AG09319 (cell line): ENCODE results near the gene MISP3.
"Not testable (repeated sequence)": the region's sequence is repeated elsewhere in the genome, so short reads cannot be mapped to it uniquely, and the experiment has no call there.

ENCODE experiments used
- DNase-seq: peaks from one replicate; pipeline ENCODE4 v3.0.0-alpha.2; 2010; ENCODE audit warnings: low read depth; ENCODE audit errors: extremely low read depth
- TF ChIP-seq, protein P1 (sequence below): IDR thresholded peaks from 2 replicates; pipeline ENCODE4 v1.5.1; 2011; ENCODE audit warnings: low read depth, mild to moderate bottlenecking, inconsistent platforms, low read length, moderate library complexity

Gene MISP3

DNA sequence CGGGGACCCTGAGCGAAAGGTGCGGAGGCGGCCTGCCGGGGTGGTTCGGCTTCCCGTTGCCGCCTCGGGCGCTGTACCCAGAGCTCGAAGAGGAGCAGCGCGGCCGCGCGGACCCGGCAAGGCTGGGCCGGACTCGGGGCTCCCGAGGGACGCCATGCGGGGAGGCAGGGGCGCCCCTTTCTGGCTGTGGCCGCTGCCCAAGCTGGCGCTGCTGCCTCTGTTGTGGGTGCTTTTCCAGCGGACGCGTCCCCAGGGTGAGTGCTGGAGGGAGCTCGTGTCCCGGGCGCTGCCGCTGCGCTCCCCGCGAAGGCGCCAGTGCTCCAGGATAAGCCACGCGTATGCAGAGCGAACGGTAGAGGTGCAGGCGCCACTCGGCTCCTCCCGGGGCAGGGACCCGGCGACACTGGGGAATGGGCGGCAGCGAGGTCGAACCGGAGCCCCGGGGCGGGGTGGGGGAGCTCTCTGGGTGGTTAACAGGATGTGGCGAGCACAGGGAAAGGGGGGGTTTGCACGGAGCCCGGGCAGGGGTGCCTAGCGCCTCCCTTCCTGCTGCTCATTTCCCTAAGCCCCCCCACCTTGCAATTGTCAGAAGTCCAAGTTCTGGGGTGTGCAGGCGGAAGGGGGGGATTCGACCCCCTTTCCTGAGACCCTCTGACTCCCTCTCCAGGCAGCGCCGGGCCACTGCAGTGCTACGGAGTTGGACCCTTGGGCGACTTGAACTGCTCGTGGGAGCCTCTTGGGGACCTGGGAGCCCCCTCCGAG, 40.7 kb upstream of the MISP3 start, which contains the start of gene IL27RA:
TSS of gene IL27RA (plus strand) at position 44 of the 762 bp plus-strand sequence. CDS start at position 155, 111 bp downstream.
- no peak for DNase-seq
- TF ChIP-seq, protein P1, sequence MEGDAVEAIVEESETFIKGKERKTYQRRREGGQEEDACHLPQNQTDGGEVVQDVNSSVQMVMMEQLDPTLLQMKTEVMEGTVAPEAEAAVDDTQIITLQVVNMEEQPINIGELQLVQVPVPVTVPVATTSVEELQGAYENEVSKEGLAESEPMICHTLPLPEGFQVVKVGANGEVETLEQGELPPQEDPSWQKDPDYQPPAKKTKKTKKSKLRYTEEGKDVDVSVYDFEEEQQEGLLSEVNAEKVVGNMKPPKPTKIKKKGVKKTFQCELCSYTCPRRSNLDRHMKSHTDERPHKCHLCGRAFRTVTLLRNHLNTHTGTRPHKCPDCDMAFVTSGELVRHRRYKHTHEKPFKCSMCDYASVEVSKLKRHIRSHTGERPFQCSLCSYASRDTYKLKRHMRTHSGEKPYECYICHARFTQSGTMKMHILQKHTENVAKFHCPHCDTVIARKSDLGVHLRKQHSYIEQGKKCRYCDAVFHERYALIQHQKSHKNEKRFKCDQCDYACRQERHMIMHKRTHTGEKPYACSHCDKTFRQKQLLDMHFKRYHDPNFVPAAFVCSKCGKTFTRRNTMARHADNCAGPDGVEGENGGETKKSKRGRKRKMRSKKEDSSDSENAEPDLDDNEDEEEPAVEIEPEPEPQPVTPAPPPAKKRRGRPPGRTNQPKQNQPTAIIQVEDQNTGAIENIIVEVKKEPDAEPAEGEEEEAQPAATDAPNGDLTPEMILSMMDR, result peak; percentile 79

DNA sequence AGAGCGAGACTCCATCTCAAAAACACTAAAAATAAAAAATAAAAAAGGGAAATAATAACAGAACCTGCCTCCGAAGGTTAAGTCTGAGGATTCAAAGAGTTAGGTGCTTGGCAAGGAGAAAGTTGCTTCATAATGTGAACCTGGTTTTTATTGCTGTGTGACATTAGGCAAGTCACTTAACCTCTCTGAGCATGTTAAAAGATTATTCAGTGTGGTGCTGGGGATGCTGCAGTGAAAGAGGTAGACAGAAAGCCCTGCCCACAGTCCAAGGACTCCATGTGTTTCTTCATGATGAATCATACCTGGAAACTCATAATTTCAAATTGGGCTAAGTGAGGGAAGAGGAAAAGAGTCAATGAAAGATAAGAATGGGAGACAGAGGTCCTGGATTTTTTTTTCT, 38.6 kb upstream of the MISP3 start:
- TF ChIP-seq, protein P1, result no peak
- DNase-seq, result no peak

DNA sequence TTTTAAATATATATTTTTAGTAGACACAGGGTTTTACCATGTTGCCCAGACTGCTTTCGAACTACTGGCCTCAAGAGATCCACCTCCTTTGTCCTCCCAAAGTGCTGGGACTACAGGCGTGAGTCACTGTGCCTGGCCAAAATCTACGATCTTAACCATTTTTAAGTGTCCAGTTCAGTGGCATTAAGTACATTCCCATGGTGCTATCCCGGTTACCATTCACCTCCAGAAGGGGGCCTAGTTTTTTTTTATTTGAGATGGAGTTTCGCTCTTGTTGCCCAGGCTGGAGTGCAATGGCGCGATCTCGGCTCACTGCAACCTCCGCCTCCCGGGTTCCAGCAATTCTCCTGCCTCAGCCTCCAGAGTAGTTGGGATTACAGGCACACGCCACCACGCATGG, 37.4 kb upstream of the MISP3 start:
- not testable (repeated sequence) for DNase-seq

DNA sequence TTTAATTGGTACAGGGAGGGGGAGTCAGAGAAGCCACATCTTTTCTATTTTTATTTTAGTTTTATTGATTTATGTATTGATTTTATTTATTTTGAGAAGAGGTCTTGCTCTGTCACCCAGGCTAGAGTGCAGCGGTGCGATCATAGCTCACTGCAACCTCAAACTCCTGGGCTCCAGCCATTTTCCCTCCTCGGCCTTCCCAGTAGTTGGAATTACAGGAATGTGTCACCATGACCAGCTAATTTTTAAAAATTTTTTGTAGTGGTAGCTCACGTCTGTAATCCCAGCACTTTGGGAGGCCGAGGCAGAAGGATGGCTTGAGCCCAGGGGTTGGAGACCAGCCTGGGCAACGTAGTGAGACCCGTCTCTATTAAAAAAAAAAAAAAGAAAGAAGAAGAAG, 36.9 kb upstream of the MISP3 start:
- no peak for DNase-seq
- TF ChIP-seq, protein P1, result no peak

DNA sequence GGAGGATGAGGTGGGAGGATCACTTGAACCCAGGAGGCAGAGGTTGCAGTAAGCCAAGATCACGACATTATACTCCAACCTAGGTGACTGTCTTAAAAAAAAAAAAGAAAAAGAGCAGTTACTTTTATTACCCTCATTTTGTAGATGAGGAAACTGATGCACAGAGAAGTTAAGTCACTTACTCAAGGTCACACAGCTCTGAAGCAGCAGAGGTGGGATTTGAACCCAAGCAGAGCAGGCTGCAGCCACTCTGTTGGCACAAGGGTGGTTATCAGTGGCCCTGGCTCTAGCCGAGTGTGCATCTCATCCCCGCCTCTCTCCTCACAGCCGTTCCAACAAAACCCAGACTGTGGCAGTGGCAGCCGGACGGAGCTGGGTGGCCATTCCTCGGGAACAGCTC, 33.4 kb upstream of the MISP3 start:
- DNase-seq, result no peak
- TF ChIP-seq, protein P1, result no peak

DNA sequence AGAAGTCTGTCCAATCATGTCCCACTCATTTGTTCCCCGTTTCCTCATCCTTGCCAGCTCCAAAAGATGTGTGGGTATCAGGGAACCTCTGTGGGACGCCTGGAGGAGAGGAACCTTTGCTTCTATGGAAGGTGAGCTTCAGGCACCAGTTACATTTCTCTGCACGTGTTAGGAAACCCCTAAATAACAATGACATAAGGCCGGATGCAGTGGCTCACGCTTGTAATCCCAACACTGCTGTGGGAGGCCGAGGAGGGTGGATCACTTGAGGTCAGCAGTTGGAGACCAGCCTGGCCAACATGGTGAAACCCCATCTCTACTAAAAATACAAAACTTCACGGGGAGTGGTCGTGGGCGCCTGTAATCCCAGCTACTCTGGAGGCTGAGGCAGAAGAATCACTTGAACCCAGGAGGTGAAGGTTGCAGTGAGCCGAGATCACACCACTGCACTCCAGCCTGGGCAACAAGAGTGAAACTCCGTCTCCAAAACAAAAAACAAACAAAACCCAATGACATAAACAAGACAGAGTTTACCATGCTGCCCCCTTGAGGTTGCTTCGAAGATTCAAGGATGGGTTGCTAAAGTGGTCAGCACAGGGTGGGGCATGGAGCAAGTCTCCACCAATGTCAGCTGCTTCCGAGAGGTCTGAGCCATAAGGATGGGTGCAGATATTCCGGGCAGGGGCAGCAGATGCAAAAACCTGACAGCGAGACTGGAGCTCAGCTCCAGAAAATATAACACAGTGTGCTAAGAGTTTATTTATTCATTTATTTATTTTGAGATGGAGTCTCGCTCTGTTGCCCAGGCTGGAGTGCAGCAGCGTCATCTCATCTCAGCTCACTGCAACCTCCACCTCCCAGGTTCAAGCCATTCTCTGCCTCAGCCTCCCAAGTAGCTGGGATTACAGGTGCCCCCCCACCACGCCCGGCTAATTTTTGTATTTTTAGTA, 29.7 kb upstream of the MISP3 start:
- TF ChIP-seq, protein P1, result peak; percentile 59
- peak; percentile 48 for DNase-seq

DNA sequence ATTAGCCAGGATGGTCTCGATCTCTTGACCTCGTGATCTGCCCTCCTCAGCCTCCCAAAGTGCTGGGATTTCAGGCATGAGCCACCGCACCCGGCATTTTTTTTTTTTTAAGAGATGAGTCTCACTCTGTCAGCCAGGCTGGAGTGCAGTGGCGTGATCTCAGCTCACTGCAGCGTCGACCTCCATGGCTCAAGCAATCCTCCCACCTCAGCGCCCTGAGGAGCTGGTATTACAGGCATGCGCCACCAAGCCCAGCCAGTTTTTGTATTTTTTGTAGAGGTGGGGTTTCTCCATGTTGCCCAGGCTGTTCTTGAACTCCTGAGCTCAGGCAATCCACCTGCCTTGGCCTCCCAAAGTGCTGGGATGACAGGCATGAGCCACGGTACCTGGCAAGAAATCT, 24.7 kb upstream of the MISP3 start:
- DNase-seq, result not testable (repeated sequence)

DNA sequence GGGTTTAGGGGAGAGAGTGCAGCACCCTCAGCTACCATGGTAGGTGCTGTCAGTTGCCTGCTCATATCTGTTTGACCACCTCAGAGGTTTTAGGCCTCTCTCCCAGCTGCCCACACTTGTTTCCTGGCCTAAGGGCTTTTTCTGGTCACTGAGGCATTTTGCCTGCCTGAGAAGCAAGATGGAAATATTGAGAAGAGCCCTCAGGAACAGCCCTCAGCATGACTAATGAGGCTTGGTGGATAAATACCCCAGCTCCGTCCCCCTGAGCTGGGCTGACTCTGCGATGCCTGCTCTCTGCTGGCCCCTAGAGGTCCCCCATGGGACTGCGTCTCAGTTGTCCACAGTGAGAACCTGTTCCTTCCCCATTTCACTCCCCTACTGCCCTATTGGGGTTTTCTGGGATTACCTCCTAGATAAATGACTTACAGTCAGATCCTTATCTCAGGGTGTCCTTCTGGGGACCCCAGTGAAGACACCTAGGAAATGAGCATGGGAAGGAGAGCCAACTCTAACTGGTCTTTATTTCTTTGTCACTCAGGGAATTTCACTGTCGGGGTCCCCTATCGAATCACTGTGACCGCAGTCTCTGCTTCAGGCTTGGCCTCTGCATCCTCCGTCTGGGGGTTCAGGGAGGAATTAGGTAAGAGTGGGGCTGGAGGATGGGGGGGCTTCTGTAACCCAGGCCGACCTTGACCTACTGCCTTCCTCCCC, 24.0 kb upstream of the MISP3 start:
- DNase-seq, result no peak
- TF ChIP-seq, protein P1, result peak; percentile 81
